GM21528 (cell line): Measurements from ENCODE around the gene IL13.

Experiments used
- ATAC-seq: cut with Tn5 transposase; IDR thresholded peaks from one replicate; pipeline ENCODE4 v1.9.1; 2021; ENCODE audit warnings: mild to moderate bottlenecking, moderate library complexity; ENCODE audit not compliant: unreplicated experiment, low FRiP score

IL13 gene

DNA sequence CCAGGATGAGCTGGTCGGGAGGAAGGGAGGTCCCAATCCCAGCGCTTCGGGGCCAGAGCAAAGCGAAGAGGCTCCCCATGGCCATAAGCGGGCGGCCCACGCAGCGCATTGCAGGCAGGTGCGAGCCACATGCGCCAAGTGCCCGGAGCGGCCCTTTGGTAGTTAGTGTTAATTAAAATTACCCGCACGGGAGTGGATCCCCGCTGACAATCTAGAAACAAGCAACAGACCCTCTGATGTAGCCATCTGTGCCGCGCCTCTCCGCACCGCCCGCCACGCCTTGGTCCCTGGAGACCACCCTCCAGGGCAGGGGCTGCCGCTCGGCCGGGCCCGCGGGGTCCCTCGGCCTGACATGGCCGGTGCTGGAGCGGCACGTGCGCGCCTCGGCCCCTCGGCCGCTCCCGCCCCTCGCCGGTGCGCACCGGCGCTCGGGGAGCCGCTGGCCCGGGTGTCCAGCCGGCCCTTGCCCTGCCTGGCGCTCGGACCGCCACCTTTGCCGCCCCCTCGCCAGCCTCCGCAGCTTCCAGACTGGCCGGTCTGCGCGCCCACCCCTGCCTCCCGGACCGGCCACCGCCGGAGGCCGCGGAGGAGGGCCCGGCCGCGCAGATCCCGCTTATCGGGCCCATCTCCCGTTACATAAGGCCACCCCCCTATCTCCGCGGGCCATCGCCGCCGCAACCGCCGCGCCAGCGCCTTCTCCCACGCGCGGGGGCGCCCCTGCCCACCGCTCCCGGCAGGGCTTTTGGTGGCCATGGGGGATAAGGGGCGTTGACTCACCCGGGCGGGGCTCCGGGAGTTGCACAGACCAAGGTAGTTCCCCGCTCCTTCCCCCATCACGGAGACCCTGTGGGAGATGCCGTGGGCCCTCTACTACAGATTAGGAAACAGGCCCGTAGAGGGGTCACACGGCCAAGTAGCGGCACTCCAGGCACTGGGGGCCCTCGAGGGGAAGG is 1.9 kb upstream of the IL13 start:
- no peak for ATAC-seq

DNA sequence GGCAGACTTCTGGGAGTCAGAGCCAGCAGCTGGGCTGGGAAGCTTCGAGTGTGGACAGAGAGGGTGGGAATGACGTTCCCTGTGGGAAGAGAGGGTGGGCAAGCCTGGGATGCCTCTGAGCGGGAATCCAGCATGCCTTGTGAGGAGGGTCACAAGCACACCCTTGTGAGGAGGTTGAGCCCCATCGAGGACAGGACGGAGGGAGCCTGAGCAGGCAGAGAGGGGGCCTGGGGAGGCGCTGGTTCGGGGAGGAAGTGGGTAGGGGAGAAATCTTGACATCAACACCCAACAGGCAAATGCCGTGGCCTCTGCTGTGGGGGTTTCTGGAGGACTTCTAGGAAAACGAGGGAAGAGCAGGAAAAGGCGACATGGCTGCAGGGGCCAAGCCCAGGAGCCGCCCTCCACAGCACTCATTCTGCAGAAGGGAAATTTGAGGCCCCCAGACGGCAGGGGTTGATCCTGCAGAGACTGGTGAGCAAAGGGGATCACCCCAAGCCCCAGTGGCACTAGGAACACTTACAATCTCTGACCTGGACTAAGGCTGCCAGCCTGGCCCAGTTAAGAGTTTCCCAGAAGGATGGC is 1.1 kb upstream of the IL13 start:
- ATAC-seq = no peak

DNA sequence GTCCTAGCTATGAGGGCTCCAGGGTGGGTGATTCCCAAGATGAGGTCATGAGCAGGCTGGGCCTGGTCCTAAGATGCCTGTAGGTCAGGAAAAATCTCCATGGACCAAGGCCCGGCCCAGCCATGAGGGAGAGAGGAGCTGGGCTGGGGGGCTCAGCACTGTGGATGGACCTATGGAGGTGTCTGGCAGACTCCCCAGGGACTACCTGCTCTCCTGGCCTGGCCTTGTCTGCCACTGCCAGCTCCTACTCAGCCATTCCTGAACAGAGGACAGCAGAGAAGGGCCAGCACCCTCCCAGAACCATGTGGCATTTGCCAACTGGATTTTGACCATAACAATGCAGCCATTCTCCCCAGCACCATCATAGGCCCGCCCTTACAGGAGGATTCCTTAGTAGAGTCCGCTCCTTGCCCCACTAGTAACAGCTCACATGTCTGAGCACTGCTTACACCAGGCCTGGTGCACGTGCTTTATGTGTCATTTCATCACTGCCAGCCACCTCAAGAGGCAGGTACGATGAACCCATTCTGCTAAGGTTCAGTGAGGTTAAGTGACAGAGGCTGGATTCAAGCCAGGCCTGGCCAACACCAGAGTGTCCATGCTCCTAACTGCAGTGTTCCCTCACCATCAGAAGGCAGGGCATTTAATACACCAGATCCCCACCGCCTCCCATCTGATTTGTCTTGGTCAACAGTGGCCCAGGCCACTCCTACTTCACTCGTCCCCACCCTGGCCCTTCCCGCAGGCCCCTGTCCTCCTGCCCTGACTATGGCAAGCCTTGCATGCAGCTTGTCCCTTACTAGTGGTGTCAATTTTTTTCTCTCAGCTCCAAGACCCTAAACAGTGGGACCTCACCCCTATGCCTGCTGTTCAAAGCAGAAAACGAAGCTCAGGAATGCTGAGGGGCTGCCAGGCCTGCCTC is 669 bp downstream of the IL13 start:
- ATAC-seq = no peak

GRCh38 chr5:132659598-132660493 is 1.9 kb downstream of the IL13 start:
- ATAC-seq = no peak

DNA sequence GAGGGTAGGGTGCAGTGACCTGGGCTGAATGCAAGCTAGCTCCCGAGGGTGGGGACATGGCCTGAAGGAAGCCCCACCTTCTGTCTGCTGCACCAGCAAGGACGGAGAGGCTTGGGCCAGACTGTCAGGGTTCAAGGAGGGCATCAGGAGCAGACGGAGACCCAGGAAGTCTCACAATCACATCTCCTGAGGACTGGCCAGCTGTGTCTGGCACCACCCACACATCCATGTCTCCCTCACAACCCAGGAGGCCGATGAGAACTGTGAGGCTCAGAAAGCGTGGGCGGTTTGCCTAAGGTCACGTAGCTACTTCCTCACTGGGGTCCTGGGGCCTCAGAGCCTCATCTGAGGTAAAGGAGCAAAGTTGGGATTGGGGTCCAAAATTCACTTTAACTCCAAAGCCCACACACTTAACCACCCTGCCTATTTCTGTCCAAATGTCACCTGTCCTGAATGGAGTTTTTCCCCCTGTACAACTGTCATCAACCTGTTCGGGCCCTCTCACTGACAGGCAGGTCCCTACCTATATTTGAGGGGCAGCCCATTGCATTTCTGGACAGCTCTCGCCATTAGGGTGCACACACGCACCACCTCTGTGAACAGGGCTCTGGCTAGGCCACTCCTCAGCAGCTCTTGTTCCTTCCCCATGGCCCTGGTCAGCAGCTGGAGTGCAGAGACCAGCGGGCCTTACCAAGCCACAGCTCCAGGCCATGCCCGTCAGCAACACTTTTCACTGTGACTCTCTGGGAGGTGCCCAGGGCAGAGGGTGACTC is 3.4 kb downstream of the IL13 start:
- no peak for ATAC-seq

GRCh38 chr5:132662004-132662401 is 4.0 kb downstream of the IL13 start:
- ATAC-seq = no peak

DNA sequence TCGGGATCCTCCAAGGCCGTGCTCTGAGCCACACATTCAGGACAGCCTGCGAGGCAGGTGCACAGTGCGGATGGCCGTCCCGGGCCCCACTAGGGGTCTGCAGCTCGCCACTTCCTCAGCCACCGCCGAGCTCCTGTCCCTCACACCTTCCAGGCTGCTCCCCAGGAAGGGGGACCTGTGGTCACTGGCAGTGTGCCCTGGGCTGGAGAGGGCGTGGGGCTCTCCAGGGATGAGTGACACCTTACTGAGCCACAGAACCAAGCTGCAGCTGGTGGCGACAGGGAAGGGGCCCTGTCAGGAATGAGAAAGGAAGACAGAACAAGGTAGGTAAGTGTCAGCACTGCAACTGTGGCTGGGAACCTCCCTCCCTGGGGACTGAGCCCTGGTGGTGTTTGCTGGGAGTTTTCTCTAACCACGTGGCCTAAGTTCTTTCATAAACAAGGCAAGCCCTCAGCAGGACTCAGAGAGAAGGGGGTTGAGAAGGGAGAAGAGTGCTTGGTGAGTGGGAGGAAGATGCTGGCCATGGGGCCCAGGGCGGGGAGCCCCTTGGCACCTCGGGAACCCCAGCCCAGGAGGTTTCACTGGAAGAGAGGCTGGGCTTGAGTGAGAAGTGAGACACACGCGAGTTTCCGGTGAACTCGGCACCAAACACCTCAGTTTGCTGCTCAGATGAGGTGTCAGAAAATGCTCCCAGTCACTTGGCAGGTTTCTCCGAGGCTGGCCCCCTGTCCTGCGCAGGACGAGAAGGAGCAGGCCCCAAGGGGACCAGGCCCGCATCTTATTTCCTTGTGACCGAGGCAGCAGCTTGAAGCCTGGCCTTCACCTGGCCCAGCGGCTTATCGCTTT is 5.2 kb downstream of the IL13 start:
- peak; percentile 68 for ATAC-seq

DNA sequence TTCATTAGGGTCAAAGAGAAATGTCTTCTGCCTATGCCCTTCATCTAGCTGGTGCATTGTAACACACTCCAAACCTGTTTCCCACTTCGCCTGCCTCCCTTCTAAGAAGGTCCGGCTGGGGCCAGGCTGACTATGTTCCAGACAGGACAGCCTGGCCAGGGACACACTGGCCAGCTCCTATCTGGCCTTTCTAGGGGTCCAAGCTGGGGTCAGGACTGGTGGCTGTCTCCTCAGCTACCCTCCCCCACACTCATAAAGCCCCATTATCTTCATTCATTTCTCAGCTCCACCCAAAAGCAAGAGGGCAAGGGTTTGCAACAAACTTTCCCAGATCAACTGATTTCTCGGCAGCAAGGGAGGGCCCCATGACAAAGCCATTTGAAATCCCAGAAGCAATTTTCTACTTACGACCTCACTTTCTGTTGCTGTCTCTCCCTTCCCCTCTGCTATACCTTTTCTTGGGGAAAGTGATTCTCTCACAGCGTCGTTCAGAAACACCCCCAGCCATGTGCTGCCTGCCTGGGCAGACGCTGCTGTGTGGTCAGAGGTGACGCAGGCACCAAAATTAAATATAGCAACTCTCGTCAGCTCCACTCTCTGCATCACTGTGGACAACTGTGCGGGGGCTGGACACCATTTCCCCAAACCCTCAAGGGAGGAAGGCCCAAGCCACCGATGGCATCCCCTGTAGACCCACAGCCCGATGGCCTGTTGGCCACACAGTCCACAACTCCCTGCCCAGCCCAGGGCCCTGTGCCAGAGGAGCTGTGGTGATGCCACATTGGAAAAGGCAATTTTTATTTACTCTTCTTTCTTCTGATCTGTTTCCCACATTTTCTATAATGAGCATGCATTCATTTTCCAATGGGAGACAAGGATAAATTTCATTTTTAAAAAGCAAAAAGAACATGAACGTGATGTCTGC is 6.1 kb downstream of the IL13 start:
- ATAC-seq = peak; percentile 30

- ATAC-seq = no peak
Observed at GRCh38 chr5:132664696-132665209, 6.8 kb downstream of the IL13 start.

- ATAC-seq = no peak
Observed at GRCh38 chr5:132665574-132666080, 7.7 kb downstream of the IL13 start.

GRCh38 chr5:132666310-132667123 is 8.5 kb downstream of the IL13 start:
- ATAC-seq = no peak

- no peak for ATAC-seq
Observed at GRCh38 chr5:132667309-132667708, 9.3 kb downstream of the IL13 start.

DNA sequence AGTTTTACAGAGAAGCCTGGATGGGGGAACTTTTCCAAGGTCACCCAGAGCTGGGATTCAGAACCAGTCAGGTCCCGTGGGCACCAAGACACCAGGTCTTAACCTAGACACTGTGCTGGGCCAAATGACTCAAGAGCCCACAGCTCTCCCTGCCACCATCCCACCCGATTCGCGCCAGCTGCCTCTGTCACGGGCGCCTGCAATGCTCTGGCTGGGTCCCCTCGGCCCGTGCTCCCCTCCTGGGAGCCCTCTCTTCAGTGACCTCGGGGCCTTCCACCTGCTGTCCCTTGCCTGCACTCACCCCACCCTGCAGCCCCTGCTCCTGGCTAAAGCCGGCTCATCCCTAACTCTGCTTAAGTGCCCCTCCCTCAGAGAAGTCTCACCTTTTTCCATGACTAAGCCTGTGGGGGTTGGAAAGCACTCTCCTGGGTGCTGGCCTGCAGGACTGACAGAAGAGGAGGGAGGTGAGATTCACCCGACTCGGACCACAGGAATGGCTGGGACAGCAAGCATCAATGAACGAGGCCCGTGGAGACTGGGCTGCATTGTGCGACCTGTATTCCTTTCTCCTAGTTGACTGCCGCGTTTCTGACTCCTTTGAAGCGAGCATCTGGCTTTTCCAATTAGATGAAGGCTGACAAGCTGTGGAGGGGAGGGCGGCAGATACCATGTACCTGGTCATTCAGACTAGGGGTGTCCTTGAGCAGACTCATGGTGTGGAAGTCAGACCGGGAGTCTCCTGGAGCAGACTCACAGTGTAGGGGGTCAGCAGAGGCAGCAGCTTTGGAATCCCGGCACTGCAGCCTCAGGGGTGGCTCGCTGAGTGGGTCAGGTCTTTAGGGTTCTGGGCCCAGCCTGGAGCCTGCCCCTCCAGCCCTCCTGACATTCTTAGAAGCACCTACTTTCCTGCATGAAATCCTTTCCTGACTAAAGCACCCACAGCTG is 10.1 kb downstream of the IL13 start:
- ATAC-seq = no peak

- ATAC-seq = no peak
Observed at GRCh38 chr5:132668706-132669454, 10.9 kb downstream of the IL13 start.
